Hepatocyte (in vitro differentiated cells): ENCODE measurements around the gene QRICH1.

Experiments used
- EZH2 ChIP-seq: fragments of 200-600 bp; sonication (generic); IDR thresholded peaks from 2 replicates; pipeline ENCODE4 v1.6.1; 2016; ENCODE audit warnings: antibody characterized with exemption, mild to moderate bottlenecking, borderline replicate concordance
- EZH2phosphoT487 ChIP-seq: fragments of 200-600 bp; sonication (generic); IDR thresholded peaks from one replicate; pipeline ENCODE4 v1.6.1; 2018; ENCODE audit warnings: antibody characterized with exemption, mild to moderate bottlenecking, low read depth, moderate library complexity; ENCODE audit not compliant: unreplicated experiment, severe bottlenecking
- TF ChIP-seq, protein P1 (sequence below): fragments of 200-600 bp; sonication (generic); IDR thresholded peaks from 2 replicates; pipeline ENCODE4 v1.5.1; 2016; ENCODE audit warnings: antibody characterized with exemption, mild to moderate bottlenecking; ENCODE audit not compliant: poor library complexity

- TF ChIP-seq, protein P1, sequence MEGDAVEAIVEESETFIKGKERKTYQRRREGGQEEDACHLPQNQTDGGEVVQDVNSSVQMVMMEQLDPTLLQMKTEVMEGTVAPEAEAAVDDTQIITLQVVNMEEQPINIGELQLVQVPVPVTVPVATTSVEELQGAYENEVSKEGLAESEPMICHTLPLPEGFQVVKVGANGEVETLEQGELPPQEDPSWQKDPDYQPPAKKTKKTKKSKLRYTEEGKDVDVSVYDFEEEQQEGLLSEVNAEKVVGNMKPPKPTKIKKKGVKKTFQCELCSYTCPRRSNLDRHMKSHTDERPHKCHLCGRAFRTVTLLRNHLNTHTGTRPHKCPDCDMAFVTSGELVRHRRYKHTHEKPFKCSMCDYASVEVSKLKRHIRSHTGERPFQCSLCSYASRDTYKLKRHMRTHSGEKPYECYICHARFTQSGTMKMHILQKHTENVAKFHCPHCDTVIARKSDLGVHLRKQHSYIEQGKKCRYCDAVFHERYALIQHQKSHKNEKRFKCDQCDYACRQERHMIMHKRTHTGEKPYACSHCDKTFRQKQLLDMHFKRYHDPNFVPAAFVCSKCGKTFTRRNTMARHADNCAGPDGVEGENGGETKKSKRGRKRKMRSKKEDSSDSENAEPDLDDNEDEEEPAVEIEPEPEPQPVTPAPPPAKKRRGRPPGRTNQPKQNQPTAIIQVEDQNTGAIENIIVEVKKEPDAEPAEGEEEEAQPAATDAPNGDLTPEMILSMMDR, result peak; percentile 14
- no peak for TF ChIP-seq EZH2phosphoT487
- TF ChIP-seq EZH2, result no peak
Observed at GRCh38 chr3:49132437-49133225, 38.8 kb upstream of the QRICH1 start, which contains the start of gene LAMB2.
